Occipital lobe (tissue), 2 donors: ENCODE results near the gene CHCHD6. TPM values are rescaled to one million over a fixed set of nuclear protein-coding genes. Genes with fewer than 3 reads are reported as not detected.

Experiments used
- DNase-seq: peaks from one replicate; lab custom pipeline; 2025; lab: John Stamatoyannopoulos, UW
- total RNA-seq: library from RNA; depleted of rRNA; stranded (reverse); fragments of >200 nt; gene quantifications from one replicate; pipeline ENCODE4 v1.2.3, GENCODE V29; 2014

CHCHD6 gene
- total RNA-seq, 1 donor from 2014 or later = 28.2 TPM

GRCh38 chr3:126826693-126827092, 122.7 kb downstream of the CHCHD6 start:
- DNase-seq = no peak

DNA sequence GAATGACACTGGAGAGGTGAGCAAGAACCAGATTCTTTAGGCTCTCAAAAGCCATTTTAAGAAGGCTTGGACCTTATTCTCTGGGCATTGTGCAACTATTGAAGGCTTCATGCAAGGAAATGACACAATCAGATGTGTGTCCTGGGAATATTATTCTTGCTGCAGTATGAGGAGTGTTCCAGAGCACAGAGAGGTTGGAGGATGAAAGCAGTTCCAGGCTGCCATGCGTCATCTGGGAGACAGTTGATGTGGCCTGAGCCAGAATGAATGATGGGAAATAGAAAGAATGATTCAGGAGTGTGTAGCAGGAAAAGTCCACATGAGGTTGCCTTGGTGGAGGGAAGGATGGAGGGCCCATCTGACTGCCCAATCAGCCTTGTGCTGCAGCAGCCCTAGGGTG, 123.1 kb downstream of the CHCHD6 start:
- DNase-seq = no peak

- DNase-seq = no peak
These were observed 124.3 kb downstream of the CHCHD6 start for GRCh38 chr3:126828306-126828705.

DNA sequence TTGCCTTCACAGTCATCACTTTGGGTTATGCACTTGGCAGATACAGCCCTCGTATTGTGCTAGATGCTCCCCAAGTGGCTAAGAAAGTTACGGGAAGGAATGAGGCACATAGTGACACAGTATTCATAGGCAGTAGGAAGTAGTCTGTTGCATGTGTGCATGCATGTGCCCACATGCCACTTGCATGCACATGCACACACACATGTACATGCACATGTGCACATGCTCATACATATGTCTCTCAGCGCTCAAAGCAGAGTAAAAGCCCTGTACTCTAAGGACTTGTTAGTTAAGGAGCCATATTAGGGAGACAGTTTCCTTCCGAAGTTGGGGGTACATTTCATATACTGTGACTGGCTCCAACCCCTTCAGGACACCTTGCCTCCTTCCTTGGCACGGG, 128.9 kb downstream of the CHCHD6 start:
- DNase-seq = no peak

GRCh38 chr3:126834596-126835471, 130.8 kb downstream of the CHCHD6 start:
- DNase-seq = no peak

- peak; percentile 31 for DNase-seq
These were observed 131.6 kb downstream of the CHCHD6 start for GRCh38 chr3:126835472-126836219.

- no peak for DNase-seq
These were observed 132.3 kb downstream of the CHCHD6 start for GRCh38 chr3:126836220-126836860.

GRCh38 chr3:126837773-126838172, 133.7 kb downstream of the CHCHD6 start:
- DNase-seq = peak; percentile 5

DNA sequence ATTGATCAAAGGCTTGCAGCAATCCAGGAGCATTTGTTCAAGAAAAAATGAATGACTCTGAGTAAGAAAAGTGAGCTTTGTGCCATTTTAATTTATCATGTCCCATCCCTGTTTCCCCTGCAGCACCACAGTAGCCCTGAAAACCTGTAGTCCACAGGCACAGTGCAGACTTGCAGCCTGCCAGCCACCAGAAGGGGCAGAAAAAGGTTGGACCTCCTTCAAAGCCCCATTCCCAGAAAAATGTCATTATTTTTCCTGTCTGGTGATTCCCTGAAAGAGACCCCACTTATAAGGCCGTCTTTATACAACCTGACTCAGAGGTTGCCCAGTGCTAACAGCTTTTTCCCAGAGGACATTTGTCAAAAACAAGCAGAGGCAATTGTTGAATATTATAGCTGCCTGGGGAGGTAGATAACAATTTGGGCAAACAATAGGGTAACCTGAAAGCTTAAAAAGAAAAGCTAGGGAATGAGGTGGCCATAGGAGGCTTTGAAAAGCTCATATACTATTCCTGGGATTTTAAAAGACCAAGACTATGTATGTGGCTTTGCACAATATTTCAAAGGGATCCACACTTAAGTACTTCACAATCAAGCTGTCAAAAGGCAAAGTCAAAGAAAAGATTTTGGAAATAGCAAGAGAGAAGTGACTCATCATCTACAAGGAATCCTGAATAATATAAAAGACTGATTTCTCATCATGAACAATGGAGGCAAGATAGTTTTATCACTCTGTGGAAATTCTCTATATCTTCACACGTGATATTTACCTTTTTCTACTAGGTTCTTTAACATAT, 142.1 kb downstream of the CHCHD6 start:
- no peak for DNase-seq

GRCh38 chr3:126847061-126847460, 143.0 kb downstream of the CHCHD6 start:
- DNase-seq = no peak

DNA sequence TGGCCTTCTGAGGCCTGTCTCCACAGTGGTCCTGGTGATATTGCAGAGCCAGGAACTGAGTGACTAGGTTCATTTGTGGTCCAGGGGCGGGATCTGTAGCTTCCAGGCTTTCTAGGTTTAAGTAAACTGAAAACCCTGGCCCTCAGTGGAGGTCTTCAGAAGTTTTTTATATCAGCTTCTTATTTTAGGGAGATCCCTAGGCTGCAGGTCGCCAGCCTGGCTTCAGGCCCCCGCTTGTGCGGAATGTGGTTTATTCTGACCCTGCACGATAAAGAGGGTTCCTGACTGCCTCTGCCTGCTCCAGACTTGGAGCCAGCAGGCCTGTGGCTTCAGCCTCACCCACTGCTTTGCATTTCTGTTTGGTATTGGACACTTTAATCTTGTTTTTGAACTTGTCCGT, 145.0 kb downstream of the CHCHD6 start:
- DNase-seq = no peak

GRCh38 chr3:126849768-126850167, 145.7 kb downstream of the CHCHD6 start:
- no peak for DNase-seq

- peak; percentile 6 for DNase-seq
These were observed 146.5 kb downstream of the CHCHD6 start for GRCh38 chr3:126850370-126851085.

DNA sequence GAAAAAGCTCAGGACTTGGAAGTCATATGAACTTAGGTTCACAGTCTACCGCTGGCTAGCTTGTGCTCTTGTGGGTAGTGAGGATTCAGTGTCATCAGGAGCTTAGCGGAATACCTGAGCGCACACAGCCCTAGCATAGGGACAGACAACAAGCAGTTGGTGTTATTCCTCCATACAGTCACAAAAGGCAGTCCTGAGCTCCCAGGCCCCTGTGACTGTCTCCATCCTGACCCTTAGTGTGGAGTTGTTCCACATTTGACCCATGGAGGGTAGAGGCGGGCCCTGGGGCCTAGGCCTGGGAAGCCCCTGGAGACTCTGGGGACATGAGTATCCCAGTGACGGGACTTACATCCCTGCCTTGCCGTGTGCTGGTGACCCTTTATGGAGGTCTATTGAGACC, 147.3 kb downstream of the CHCHD6 start:
- DNase-seq = no peak

- DNase-seq = no peak
These were observed 147.9 kb downstream of the CHCHD6 start for GRCh38 chr3:126851934-126852333.

GRCh38 chr3:126852511-126852910, 148.5 kb downstream of the CHCHD6 start:
- no peak for DNase-seq

- no peak for DNase-seq
These were observed 150.6 kb downstream of the CHCHD6 start for GRCh38 chr3:126854666-126855065.

- no peak for DNase-seq
These were observed 151.3 kb downstream of the CHCHD6 start for GRCh38 chr3:126855374-126855773.

DNA sequence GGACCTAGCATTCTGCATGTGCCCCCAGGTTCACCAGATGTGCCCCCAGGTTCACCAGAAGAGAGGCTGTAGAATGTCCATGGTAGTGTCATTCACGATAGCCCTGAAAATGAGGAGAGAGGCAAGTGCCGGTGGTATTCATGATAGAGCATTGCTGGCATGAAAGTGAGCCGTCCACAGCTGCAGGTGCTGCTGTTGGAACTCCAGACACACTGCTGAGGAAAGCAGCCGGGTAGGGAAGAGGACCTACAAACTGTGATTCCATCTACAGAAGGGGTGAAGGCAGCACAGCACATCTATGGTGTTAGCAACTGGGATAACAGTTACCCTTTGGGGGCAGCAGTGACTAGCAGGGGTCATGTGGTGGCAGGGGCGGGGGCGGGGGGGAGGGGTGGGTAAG, 153.9 kb downstream of the CHCHD6 start:
- no peak for DNase-seq

GRCh38 chr3:126858401-126858800, 154.4 kb downstream of the CHCHD6 start:
- no peak for DNase-seq

DNA sequence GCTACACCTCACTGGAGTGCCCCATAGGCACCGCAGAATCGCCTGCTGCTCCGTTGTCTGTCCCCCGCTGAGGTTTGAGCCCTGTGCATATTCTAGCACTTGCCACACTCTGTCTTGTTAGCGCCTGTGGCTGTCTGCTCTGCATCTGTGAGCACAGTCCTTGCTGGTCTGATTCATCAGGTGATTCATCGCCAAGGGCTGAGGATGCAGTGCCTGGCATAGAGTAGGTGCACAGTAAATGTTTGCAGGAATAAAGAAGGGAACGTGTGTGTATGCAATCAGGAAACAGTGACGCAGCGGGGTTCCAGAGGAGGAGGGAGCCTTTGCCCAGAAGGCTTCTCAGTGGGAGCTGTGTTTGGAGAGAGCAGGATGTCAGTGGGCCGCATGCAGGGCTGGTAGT, 154.8 kb downstream of the CHCHD6 start:
- peak; percentile 75 for DNase-seq
